ENCODE measurements around the gene GALNT11.

DNA sequence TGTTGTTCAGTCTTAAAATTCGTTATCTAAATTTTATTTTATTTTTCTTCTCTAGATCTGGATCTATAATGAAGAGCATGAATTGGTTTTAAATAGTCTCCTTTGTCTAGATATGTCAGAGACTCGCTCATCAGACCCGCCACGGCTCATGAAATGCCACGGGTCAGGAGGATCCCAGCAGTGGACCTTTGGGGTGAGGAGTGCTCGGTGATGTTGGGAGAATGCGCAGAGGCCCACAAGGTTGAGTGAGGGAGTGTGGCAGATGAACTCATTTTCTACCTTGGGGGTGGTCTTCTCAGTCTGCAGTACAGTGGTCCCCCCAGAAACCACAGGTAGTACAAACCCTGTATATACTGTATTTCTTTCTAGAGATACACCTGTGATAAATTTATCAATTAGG lies 95.3 kb downstream of the GALNT11 start:
- TF ChIP-seq, protein P1, sequence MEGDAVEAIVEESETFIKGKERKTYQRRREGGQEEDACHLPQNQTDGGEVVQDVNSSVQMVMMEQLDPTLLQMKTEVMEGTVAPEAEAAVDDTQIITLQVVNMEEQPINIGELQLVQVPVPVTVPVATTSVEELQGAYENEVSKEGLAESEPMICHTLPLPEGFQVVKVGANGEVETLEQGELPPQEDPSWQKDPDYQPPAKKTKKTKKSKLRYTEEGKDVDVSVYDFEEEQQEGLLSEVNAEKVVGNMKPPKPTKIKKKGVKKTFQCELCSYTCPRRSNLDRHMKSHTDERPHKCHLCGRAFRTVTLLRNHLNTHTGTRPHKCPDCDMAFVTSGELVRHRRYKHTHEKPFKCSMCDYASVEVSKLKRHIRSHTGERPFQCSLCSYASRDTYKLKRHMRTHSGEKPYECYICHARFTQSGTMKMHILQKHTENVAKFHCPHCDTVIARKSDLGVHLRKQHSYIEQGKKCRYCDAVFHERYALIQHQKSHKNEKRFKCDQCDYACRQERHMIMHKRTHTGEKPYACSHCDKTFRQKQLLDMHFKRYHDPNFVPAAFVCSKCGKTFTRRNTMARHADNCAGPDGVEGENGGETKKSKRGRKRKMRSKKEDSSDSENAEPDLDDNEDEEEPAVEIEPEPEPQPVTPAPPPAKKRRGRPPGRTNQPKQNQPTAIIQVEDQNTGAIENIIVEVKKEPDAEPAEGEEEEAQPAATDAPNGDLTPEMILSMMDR (optimal IDR thresholded peaks at IDR 0.05 in 1 of 3, IDR thresholded peaks at IDR 0.05 in 1 of 3, conservative IDR thresholded peaks at IDR 0.05 in 1 of 3; ENCODE audit: extremely low read depth in 1 of 3, insufficient read depth in 2 of 3, low read length in 3 of 3) = no peak
- no peak for TF ChIP-seq EZH2 (IDR thresholded peaks at IDR 0.05; ENCODE audit: low read length)
